B cell (primary cell): ENCODE measurements around the gene PALLD.

Source experiments
- CTCF ChIP-seq: fragments of 200-600 bp; IDR thresholded peaks from one replicate; pipeline ENCODE4 v1.8.0; 2022; ENCODE audit warnings: antibody characterized with exemption, mild to moderate bottlenecking
- EZH2 ChIP-seq: IDR thresholded peaks from 2 replicates; pipeline ENCODE4 v1.6.1; 2012; ENCODE audit warnings: borderline replicate concordance, low read depth, mild to moderate bottlenecking, moderate library complexity, low read length; ENCODE audit not compliant: insufficient read depth, poor library complexity, severe bottlenecking

GRCh38 chr4:168496834-168497233, at the start of gene PALLD:
- TF ChIP-seq CTCF = no peak
- no peak for TF ChIP-seq EZH2
